GM12878 (cell line): ENCODE measurements around the gene ULBP3. TPM values are rescaled to one million over a fixed set of nuclear protein-coding genes. Genes with fewer than 3 reads are reported as not detected.

Source experiments
- ATAC-seq: fragments of 200-7000 bp; cut with Tn5 transposase; 3 replicates; pipeline ENCODE4 v1.9.1; 2020; ENCODE audit warnings: mild to moderate bottlenecking, moderate library complexity
- BruUV-seq: library from RNA; stranded (reverse); fragments of 400-500 nt; replicated peaks from 2 replicates; lab custom pipeline; 2021; lab: Mats Ljungman, UMichigan
- CTCF ChIA-PET: fragments of 300-600 bp; sonication (Branson Sonifier 250); formaldehyde crosslinking; extraction: SDS; loops from one replicate; lab custom pipeline; 2021; ENCODE audit warnings: inconsistent platforms; lab: Yijun Ruan, JAX
- POLR2A ChIA-PET: fragments of 350-600 bp; formaldehyde crosslinking; extraction: SDS; loops from one replicate; lab custom pipeline; 2021; ENCODE audit warnings: inconsistent platforms; lab: Charles Lee
- RAD21 ChIA-PET: fragments of 300-600 bp; sonication (Branson Sonifier 250); formaldehyde crosslinking; loops from one replicate; lab custom pipeline; 2023; ENCODE audit warnings: antibody characterized with exemption; ENCODE audit not compliant: unreplicated experiment; lab: Charles Lee
- SMC1A ChIA-PET: fragments of 300-600 bp; sonication (Branson Sonifier 250); formaldehyde crosslinking; loops from one replicate; lab custom pipeline; 2023; ENCODE audit not compliant: unreplicated experiment, uncharacterized antibody; lab: Charles Lee
- DNase-seq: peaks from one replicate; pipeline ENCODE4 v3.0.0-alpha.2; 2011; ENCODE audit warnings: low read depth, low spot score
- FAIRE-seq: peaks from 3 replicates; lab custom pipeline; 2011; peaks lifted over from hg19 to GRCh38; lab: Jason Lieb, UNC
- H2AFZ ChIP-seq: 2 replicates; pipeline ENCODE4 v1.6.0; 2011; ENCODE audit warnings: low read depth, low read length, control low read depth; ENCODE audit not compliant: control insufficient read depth
- H3K27ac ChIP-seq: 2 replicates; pipeline ENCODE4 v1.5.1; 2011; ENCODE audit warnings: control low read depth; ENCODE audit not compliant: control insufficient read depth, insufficient read depth
- H3K27me3 ChIP-seq, 2 experiments: replicated peaks in 1 of 2; 2 replicates each; pipeline versions ENCODE4 v1.6.0 to v1.6.1; 2011; ENCODE audit warnings: low read length in 1 of 2; ENCODE audit not compliant: control insufficient read depth in 2 of 2, insufficient read depth in 2 of 2
- H3K36me3 ChIP-seq, 2 experiments: 2 replicates each; pipeline ENCODE4 v1.5.1; 2011; ENCODE audit warnings: low read length in 1 of 2; ENCODE audit not compliant: control insufficient read depth in 2 of 2, insufficient read depth in 2 of 2
- H3K4me1 ChIP-seq: 2 replicates; pipeline ENCODE4 v1.6.1; 2011; ENCODE audit warnings: mild to moderate bottlenecking, low read length, moderate library complexity, mixed read lengths; ENCODE audit not compliant: control insufficient read depth, insufficient read depth
- H3K4me2 ChIP-seq: 2 replicates; pipeline ENCODE4 v1.6.0; 2011; ENCODE audit warnings: control low read depth; ENCODE audit not compliant: control insufficient read depth, insufficient read depth
- H3K4me3 ChIP-seq: fragments of 200-600 bp; sonication (generic); 2 replicates; pipeline ENCODE4 v1.5.1; 2016
- H3K79me2 ChIP-seq: 2 replicates; pipeline ENCODE4 v1.6.0; 2011; ENCODE audit warnings: low read length; ENCODE audit not compliant: control insufficient read depth, insufficient read depth
- H3K9ac ChIP-seq: 2 replicates; pipeline ENCODE4 v1.8.0; 2011; ENCODE audit warnings: low read length, control low read depth, mixed read lengths; ENCODE audit not compliant: control insufficient read depth, insufficient read depth
- H3K9me3 ChIP-seq: replicated peaks from 3 replicates; pipeline ENCODE4 v1.5.1; 2011; ENCODE audit warnings: mild to moderate bottlenecking, low read length; ENCODE audit not compliant: control insufficient read depth, insufficient read depth
- H4K20me1 ChIP-seq: 2 replicates; pipeline ENCODE4 v1.6.0; 2011; ENCODE audit not compliant: control insufficient read depth, insufficient read depth
- E2F4 ChIP-seq: IDR thresholded peaks from 2 replicates; pipeline ENCODE4 v1.6.1; 2012; ENCODE audit warnings: low read depth, low read length, improper control_type of control experiment
- MEF2A ChIP-seq: IDR thresholded peaks from 2 replicates; pipeline ENCODE4 v1.6.1; 2011; ENCODE audit warnings: low read depth, mild to moderate bottlenecking, low read length, moderate library complexity; ENCODE audit not compliant: insufficient read depth
- PAX8 ChIP-seq: fragments of 450-650 bp; IDR thresholded peaks from 2 replicates; pipeline ENCODE4 v1.6.1; 2017; ENCODE audit warnings: mild to moderate bottlenecking, moderate library complexity
- POLR2AphosphoS2 ChIP-seq: IDR thresholded peaks from 2 replicates; pipeline ENCODE4 v1.6.1; 2011; ENCODE audit warnings: low read depth, mild to moderate bottlenecking, low read length, improper control_type of control experiment, moderate library complexity
- PRDM15 ChIP-seq: fragments of 450-650 bp; formaldehyde crosslinking; IDR thresholded peaks from 2 replicates; pipeline ENCODE4 v1.4.0; 2020; ENCODE audit warnings: mild to moderate bottlenecking, moderate library complexity
- TCF7 ChIP-seq: IDR thresholded peaks from 2 replicates; pipeline ENCODE4 v1.6.1; 2014; ENCODE audit warnings: antibody characterized with exemption, borderline replicate concordance
- ZNF24 ChIP-seq: fragments of 450-650 bp; IDR thresholded peaks from 2 replicates; pipeline ENCODE4 v1.6.1; 2017; ENCODE audit warnings: antibody characterized with exemption, mild to moderate bottlenecking
- WGBS: methylation state at CpG from one replicate; pipeline ENCODE4 v1.1.6; 2016; ENCODE audit warnings: low lambda C conversion rate; ENCODE audit not compliant: insufficient replicate concordance, insufficient coverage; ENCODE audit errors: missing lambda C conversion rate; 5-methylcytosine and 5-hydroxymethylcytosine counted together
- in situ Hi-C: fragments of 300-500 bp; cut with MboI; formaldehyde crosslinking; loops from 9 replicates; pipeline ENCODE4 v1.14.3; 2018; ENCODE audit warnings: mixed read lengths
- intact Hi-C: fragments of 100-400 bp; cut with micrococcal nuclease; formaldehyde crosslinking; loops from one replicate; pipeline ENCODE4 v1.14.2; 2022; ENCODE audit not compliant: unreplicated experiment
- polyA plus RNA-seq, 11 experiments: library from polyadenylated mRNA; depleted of rRNA in 4 of 11; unstranded in 6 of 11; stranded (reverse) in 5 of 11; fragments of >200 nt; fragmentation: Nextera tagmentation in 4 of 11; fragmentation: Illumina TruSeq in 1 of 11; extraction: Ambion mirVana in 4 of 11; extraction: Trizol in 1 of 11; gene quantifications; 1 replicate in 1 of 11; 2 replicates in 10 of 11; pipeline versions ENCODE4 v1.2.1 to v1.2.3, GENCODE V29; 2011 to 2016; ENCODE audit warnings: inconsistent platforms in 2 of 11, missing spikeins in 2 of 11, low read depth in 1 of 11
- total RNA-seq, 4 experiments: library from RNA; depleted of rRNA in 3 of 4; stranded (reverse); fragments of >200 nt in 3 of 4; fragmentation: Illumina TruSeq in 1 of 4; extraction: Trizol in 1 of 4; gene quantifications; 2 replicates each; pipeline versions ENCODE4 v1.2.1 to v1.2.3, GENCODE V29; 2013 to 2021

ULBP3 gene
- total and polyA plus RNA-seq, 10 of the 15 experiments (the other 5 are each of a cell fraction or from before 2014, with no cell fraction given): 0.08 to 0.16 TPM; not detected in 8

GRCh38 chr6:150070236-150070818 is 1.4 kb upstream of the ULBP3 start:
- no peaks in the 10 kb centered on the region for H3K4me1 ChIP-seq
- TF ChIP-seq PAX8: no peak
- no peak for TF ChIP-seq PRDM15 (CRISPR knock-in tag)
- no peak for TF ChIP-seq E2F4
- no peak for TF ChIP-seq POLR2AphosphoS2
- no peak for TF ChIP-seq MEF2A
- TF ChIP-seq ZNF24: no peak
- TF ChIP-seq TCF7: no peak
- TF ChIP-seq, all 136 proteins: peak for 0
- ChIA-PET POLR2A (no interaction called here), RAD21 (interaction anchor here (1.0 to 1.5 kb wide), 5 partner anchors 11 to 745 kb away, joined by 3 to 13 read pairs (median 3); no protein-coding TSS in a partner anchor), SMC1A (interaction anchor here (0.6 to 1.7 kb wide), 6 partner anchors 173 to 972 kb away, joined by 3 to 13 read pairs (median 4); no protein-coding TSS in a partner anchor), CTCF (interaction anchor here (0.6 to 2.6 kb wide), 23 partner anchors 9 to 1287 kb away, joined by 3 to 33 read pairs (median 4); no protein-coding TSS in a partner anchor)
- intact Hi-C loops (no loop called here), in situ Hi-C loops (loop anchor here (5.0 to 10.0 kb wide), 2 partner anchors 324 to 742 kb away; no protein-coding TSS in a partner anchor)
- ATAC-seq (no peak), FAIRE-seq (no peak), DNase-seq (no peak)
- Histone ChIP-seq H3K27ac (no peak overlapping the region), H4K20me1 (no peaks in the 10 kb centered on the region), H2AFZ (no peak overlapping the region), H3K27me3 (peaks cover 0 to 2% of the 10 kb centered on the region in 2 experiments; a peak in 1 of 4 replicates), H3K9me3 (no peaks in the 10 kb centered on the region), H3K4me3 (no peak overlapping the region), H3K9ac (no peak overlapping the region), H3K36me3 (no peaks in the 10 kb centered on the region), H3K4me2 (no peak overlapping the region), H3K79me2 (no peaks in the 10 kb centered on the region)
- no TSS peak for BruUV-seq
- WGBS: 25% methylated on average over 3 of the region's 3 CpGs
